ENCODE results near the gene ZFYVE9.
"Not testable (repeated sequence)": the region's sequence is repeated elsewhere in the genome, so short reads cannot be mapped to it uniquely, and the experiment has no call there.

ZFYVE9 gene

GRCh38 chr1:52141513-52142219 is at the start of gene ZFYVE9:
Gene ZFYVE9, plus strand, starts transcription at chr1:52142089. Its CDS starts 91,118 bp downstream, at chr1:52233207.
- DNase-seq (ENCODE audit: low read depth in 2 of 2, low spot score in 1 of 2): peak; percentile 24 to 36

GRCh38 chr1:52094300-52094699 is 47.6 kb upstream of the ZFYVE9 start:
- not testable (repeated sequence) for DNase-seq (ENCODE audit: low read depth in 2 of 2, low spot score in 1 of 2)

GRCh38 chr1:52096216-52096615 is 45.7 kb upstream of the ZFYVE9 start:
- DNase-seq (ENCODE audit: low read depth in 2 of 2, low spot score in 1 of 2): no peak

- no peak for DNase-seq (ENCODE audit: low read depth in 2 of 2, low spot score in 1 of 2)
These were observed 43.6 kb upstream of the ZFYVE9 start for GRCh38 chr1:52098139-52098871.

GRCh38 chr1:52102336-52103013 is 39.4 kb upstream of the ZFYVE9 start:
- no peak for DNase-seq (ENCODE audit: low read depth in 2 of 2, low spot score in 1 of 2)

GRCh38 chr1:52111492-52111891 is 30.4 kb upstream of the ZFYVE9 start:
- DNase-seq (ENCODE audit: low read depth in 2 of 2, low spot score in 1 of 2): no peak

GRCh38 chr1:52112489-52112888 is 29.4 kb upstream of the ZFYVE9 start:
- no peak for DNase-seq (ENCODE audit: low read depth in 2 of 2, low spot score in 1 of 2)

- no peak for DNase-seq (ENCODE audit: low read depth in 2 of 2, low spot score in 1 of 2)
These were observed 22.4 kb upstream of the ZFYVE9 start for GRCh38 chr1:52119301-52120079.

- DNase-seq (ENCODE audit: low read depth in 2 of 2, low spot score in 1 of 2): no peak
These were observed 19.5 kb upstream of the ZFYVE9 start for GRCh38 chr1:52122384-52122783.

GRCh38 chr1:52123622-52124021 is 18.3 kb upstream of the ZFYVE9 start:
- DNase-seq (ENCODE audit: low read depth in 2 of 2, low spot score in 1 of 2): no peak

GRCh38 chr1:52125736-52126359 is 16.0 kb upstream of the ZFYVE9 start:
- no peak for DNase-seq (ENCODE audit: low read depth in 2 of 2, low spot score in 1 of 2)

GRCh38 chr1:52127181-52128180 is 14.4 kb upstream of the ZFYVE9 start:
- no peak for DNase-seq (ENCODE audit: low read depth in 2 of 2, low spot score in 1 of 2)

- no peak for DNase-seq (ENCODE audit: low read depth in 2 of 2, low spot score in 1 of 2)
These were observed 1.9 kb upstream of the ZFYVE9 start for GRCh38 chr1:52139817-52140540.

- DNase-seq (ENCODE audit: low read depth in 2 of 2, low spot score in 1 of 2): no peak
These were observed 1.0 kb upstream of the ZFYVE9 start for GRCh38 chr1:52140633-52141512.

GRCh38 chr1:52142220-52143183 is 613 bp downstream of the ZFYVE9 start:
- DNase-seq (ENCODE audit: low read depth in 2 of 2, low spot score in 1 of 2): no peak

- no peak for DNase-seq (ENCODE audit: low read depth in 2 of 2, low spot score in 1 of 2)
These were observed 3.2 kb downstream of the ZFYVE9 start for GRCh38 chr1:52145137-52145536.

- not testable (repeated sequence) for DNase-seq (ENCODE audit: low read depth in 2 of 2, low spot score in 1 of 2)
These were observed 8.6 kb downstream of the ZFYVE9 start for GRCh38 chr1:52150445-52150844.
